ENCODE results near the gene SDHAF3.

Gene SDHAF3

DNA sequence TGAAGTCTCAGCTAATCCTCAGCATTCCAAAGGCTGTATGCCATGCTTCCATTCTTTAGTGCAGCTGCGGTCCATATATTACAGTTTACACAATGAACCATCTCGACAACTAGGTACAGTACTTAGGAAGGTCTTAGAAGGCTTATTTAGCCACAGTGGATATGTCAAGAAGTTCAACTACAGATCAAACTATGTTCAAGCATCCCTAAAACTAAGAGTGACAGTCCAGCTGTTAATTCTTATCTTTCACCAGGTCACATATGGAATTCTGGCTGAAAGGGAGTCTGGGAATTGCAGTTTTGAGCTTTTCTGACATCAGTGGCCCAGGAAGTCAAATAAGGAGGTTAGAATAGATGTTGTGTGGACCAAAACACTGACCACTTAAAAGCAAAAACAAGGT is 106.8 kb downstream of the SDHAF3 start:
- no peak for DNase-seq

DNA sequence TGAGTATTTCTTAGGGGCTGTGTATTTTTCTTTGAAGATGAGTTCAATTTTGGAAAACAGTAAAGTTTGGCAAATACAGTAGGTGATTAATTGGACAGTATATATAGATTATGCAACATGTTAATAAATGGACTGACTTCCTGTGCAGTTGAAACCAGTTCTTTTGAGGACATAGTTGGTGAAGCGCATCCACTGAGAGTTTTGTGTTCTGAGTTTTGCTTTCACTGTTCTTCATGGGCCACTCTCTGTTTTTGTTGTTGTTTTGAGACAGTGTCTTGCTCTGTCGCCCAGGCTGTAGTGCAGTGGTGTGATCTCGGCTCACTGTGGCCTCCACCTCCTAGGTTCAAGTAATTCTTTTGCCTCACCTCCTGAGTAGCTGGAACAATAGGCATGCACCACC is 109.0 kb downstream of the SDHAF3 start:
- DNase-seq: no peak

Data from NCI-H1105 treated with DMSO at 0.1 percent for 48 hours (cell line).